HG02610 (cell line): ENCODE measurements around the gene FLOT1.
A peak's percentile ranks its signal among the peaks of the same experiment; 100 is the strongest.
"Not testable (repeated sequence)": the region's sequence is repeated elsewhere in the genome, so short reads cannot be mapped to it uniquely, and the experiment has no call there.

Experiments used
- ATAC-seq: cut with Tn5 transposase; IDR thresholded peaks from one replicate; pipeline ENCODE4 v1.9.1; 2021; ENCODE audit warnings: mild to moderate bottlenecking, moderate library complexity; ENCODE audit not compliant: unreplicated experiment

FLOT1 gene

GRCh38 chr6:30767944-30768301, 25.4 kb upstream of the FLOT1 start:
- ATAC-seq = no peak

GRCh38 chr6:30767158-30767943, 24.9 kb upstream of the FLOT1 start:
- ATAC-seq = peak; percentile 62

GRCh38 chr6:30766461-30767157, 24.1 kb upstream of the FLOT1 start:
- no peak for ATAC-seq

GRCh38 chr6:30765495-30765894, 23.0 kb upstream of the FLOT1 start:
- not testable (repeated sequence) for ATAC-seq

GRCh38 chr6:30764490-30765043, 22.1 kb upstream of the FLOT1 start:
- not testable (repeated sequence) for ATAC-seq

- ATAC-seq = no peak
These were observed 21.4 kb upstream of the FLOT1 start for GRCh38 chr6:30763618-30764489.

- ATAC-seq = no peak
These were observed 20.7 kb upstream of the FLOT1 start for GRCh38 chr6:30763155-30763617.

GRCh38 chr6:30761791-30762429, 19.4 kb upstream of the FLOT1 start:
- no peak for ATAC-seq

GRCh38 chr6:30760549-30760948, 18.1 kb upstream of the FLOT1 start:
- no peak for ATAC-seq

- no peak for ATAC-seq
These were observed 17.2 kb upstream of the FLOT1 start for GRCh38 chr6:30759575-30760239.

GRCh38 chr6:30757261-30757904, 14.9 kb upstream of the FLOT1 start:
- ATAC-seq = no peak

- ATAC-seq = not testable (repeated sequence)
These were observed 14.0 kb upstream of the FLOT1 start for GRCh38 chr6:30756405-30757003.

- no peak for ATAC-seq
These were observed 12.1 kb upstream of the FLOT1 start for GRCh38 chr6:30754631-30755030.

GRCh38 chr6:30752157-30752927, 9.9 kb upstream of the FLOT1 start:
- ATAC-seq = no peak

GRCh38 chr6:30750379-30750668, 7.8 kb upstream of the FLOT1 start:
- ATAC-seq = no peak

GRCh38 chr6:30749554-30750378, 7.3 kb upstream of the FLOT1 start:
- no peak for ATAC-seq

- ATAC-seq = no peak
These were observed 6.5 kb upstream of the FLOT1 start for GRCh38 chr6:30748851-30749540.
